VCaP (cell line): Measurements from ENCODE around the gene DDX20.

ENCODE experiments used
- H3K27ac ChIP-seq: fragments of 450-650 bp; 2 replicates; pipeline ENCODE4 v1.5.1; 2017
- CTCF ChIP-seq: fragments of 450-650 bp; conservative IDR thresholded peaks from 2 replicates; pipeline ENCODE4 v1.5.1; 2017; ENCODE audit warnings: mild to moderate bottlenecking, moderate library complexity

DDX20 gene

GRCh38 chr1:111754984-111755330 lies 744 bp upstream of the DDX20 start:
- peak overlapping the region; percentile 99 for H3K27ac ChIP-seq
- no peak for TF ChIP-seq CTCF

GRCh38 chr1:111756124-111756513 lies 418 bp downstream of the DDX20 start:
- H3K27ac ChIP-seq, result peak overlapping the region; percentile 99
- TF ChIP-seq CTCF, result no peak

- peak; percentile 32; the same call in 1 of the 2 replicates for TF ChIP-seq CTCF
- no peak overlapping the region for H3K27ac ChIP-seq
Observed at GRCh38 chr1:111758373-111758772, 2.7 kb downstream of the DDX20 start.

GRCh38 chr1:111761717-111762116 lies 6.0 kb downstream of the DDX20 start:
- TF ChIP-seq CTCF, result no peak
- no peak overlapping the region for H3K27ac ChIP-seq

GRCh38 chr1:111762332-111762731 lies 6.6 kb downstream of the DDX20 start:
- TF ChIP-seq CTCF, result no peak

GRCh38 chr1:111768023-111768422 lies 12.3 kb downstream of the DDX20 start:
- no peak for TF ChIP-seq CTCF
- H3K27ac ChIP-seq, result no peak overlapping the region

More at GRCh38 chr1:111762332-111762731, 6.6 kb downstream of the DDX20 start:
- no peak overlapping the region for H3K27ac ChIP-seq

GRCh38 chr1:111768625-111769024 lies 12.9 kb downstream of the DDX20 start:
- TF ChIP-seq CTCF, result no peak
- no peak overlapping the region for H3K27ac ChIP-seq
